K562 (cell line): ENCODE results near the gene ZNF628. TPM values are rescaled to one million over a fixed set of nuclear protein-coding genes. Genes with fewer than 3 reads are reported as not detected.

Source experiments
- ATAC-seq: fragments of 200-7000 bp; cut with Tn5 transposase; 3 replicates; pipeline ENCODE4 v1.9.1; 2020; ENCODE audit warnings: moderate library complexity
- BruUV-seq: library from RNA; stranded (reverse); fragments of 400-500 nt; replicated peaks from 2 replicates; lab custom pipeline; 2021; lab: Mats Ljungman, UMichigan
- CTCF ChIA-PET: fragments of 300-600 bp; formaldehyde crosslinking; extraction: SDS; loops from one replicate; lab custom pipeline; 2021; ENCODE audit warnings: low intra/inter-chr PET ratio; lab: Yijun Ruan, JAX
- POLR2A ChIA-PET: fragments of 300-600, 350-650 bp; sonication (Branson Sonifier 250); formaldehyde crosslinking; extraction: SDS; loops from one replicate; lab custom pipeline; 2021; ENCODE audit warnings: antibody characterized with exemption, inconsistent platforms; lab: Yijun Ruan, JAX
- DNase-seq, 4 experiments: peaks; one replicate each; pipeline versions ENCODE4 v3.0.0 to v3.0.0-alpha.2; 2011 to 2018; ENCODE audit warnings: low spot score in 3 of 4, mixed read lengths in 3 of 4; ENCODE audit errors: extremely low read depth in 1 of 4
- FAIRE-seq: peaks from 2 replicates; lab custom pipeline; 2011; peaks lifted over from hg19 to GRCh38; lab: Jason Lieb, UNC
- H2AFZ ChIP-seq: 2 replicates; pipeline ENCODE4 v1.6.0; 2011; ENCODE audit warnings: low read depth, low read length, control low read depth, inconsistent platforms
- H3K27ac ChIP-seq: fragments of 200-600 bp; 3 replicates; pipeline ENCODE4 v1.8.0; 2011; ENCODE audit warnings: low read depth, mild to moderate bottlenecking, control low read depth, inconsistent platforms, low read length, moderate library complexity, mixed read lengths; ENCODE audit errors: extremely low read depth
- H3K27me3 ChIP-seq, 2 experiments: fragments of 300-600 bp in 1 of 2; 2 replicates in 1 of 2; 3 replicates in 1 of 2; pipeline versions ENCODE4 v1.6.0 to v1.8.0; 2011; ENCODE audit warnings: inconsistent platforms in 2 of 2, low read length in 2 of 2, mild to moderate bottlenecking in 1 of 2, mixed read lengths in 1 of 2, moderate library complexity in 1 of 2; ENCODE audit not compliant: control insufficient read depth in 2 of 2, insufficient read depth in 2 of 2
- H3K36me3 ChIP-seq: fragments of 300-600 bp; 3 replicates; pipeline ENCODE4 v1.8.0; 2011; ENCODE audit warnings: mild to moderate bottlenecking, low read length, inconsistent platforms; ENCODE audit not compliant: control insufficient read depth, insufficient read depth
- H3K4me1 ChIP-seq, 2 experiments: fragments of 200-600 bp in 1 of 2; replicated peaks in 1 of 2; 2 replicates in 1 of 2; 3 replicates in 1 of 2; pipeline versions ENCODE4 v1.5.1 to v1.8.0; 2011; ENCODE audit warnings: inconsistent platforms in 2 of 2, low read length in 2 of 2, mild to moderate bottlenecking in 1 of 2, mixed read lengths in 1 of 2, moderate library complexity in 1 of 2; ENCODE audit not compliant: control insufficient read depth in 2 of 2, insufficient read depth in 2 of 2
- H3K4me2 ChIP-seq: 2 replicates; pipeline ENCODE4 v1.6.1; 2011; ENCODE audit warnings: low read length, control low read depth, inconsistent platforms, mixed read lengths; ENCODE audit not compliant: insufficient read depth
- H3K4me3 ChIP-seq: fragments of 200-600 bp; sonication (generic), shearing (Covaris generic); 2 replicates; pipeline ENCODE4 v1.5.1; 2016; ENCODE audit warnings: control low read depth, inconsistent platforms
- H3K79me2 ChIP-seq: fragments of 200-600 bp; 3 replicates; pipeline ENCODE4 v1.8.0; 2011; ENCODE audit warnings: low read length, inconsistent platforms; ENCODE audit not compliant: control insufficient read depth, insufficient read depth
- H3K9ac ChIP-seq, 2 experiments: 2 replicates each; pipeline versions ENCODE4 v1.6.0 to v1.6.1; 2011; ENCODE audit warnings: low read depth in 2 of 2, low read length in 2 of 2, control low read depth in 1 of 2, inconsistent platforms in 1 of 2, mild to moderate bottlenecking in 1 of 2, mixed read lengths in 1 of 2; ENCODE audit not compliant: insufficient read depth in 1 of 2
- H3K9me1 ChIP-seq: one replicate; pipeline ENCODE4 v1.6.0; 2011; ENCODE audit warnings: inconsistent platforms, mild to moderate bottlenecking, low read length, moderate library complexity; ENCODE audit not compliant: control insufficient read depth, insufficient read depth
- H3K9me3 ChIP-seq: replicated peaks from 2 replicates; pipeline ENCODE4 v1.5.1; 2011; ENCODE audit warnings: low read depth, low read length, inconsistent platforms; ENCODE audit not compliant: control insufficient read depth, insufficient read depth
- H4K20me1 ChIP-seq: replicated peaks from 2 replicates; pipeline ENCODE4 v1.6.1; 2011; ENCODE audit warnings: low read length, inconsistent platforms, mixed read lengths; ENCODE audit not compliant: control insufficient read depth, insufficient read depth
- BCOR ChIP-seq: fragments of 450-650 bp; IDR thresholded peaks from 2 replicates; pipeline ENCODE4 v1.6.1; 2016
- MAX ChIP-seq: sonication (generic); formaldehyde crosslinking; IDR thresholded peaks from 2 replicates; pipeline ENCODE4 v1.9.0; 2022; ENCODE audit warnings: mild to moderate bottlenecking, missing genetic modification reagents
- ZBTB7A ChIP-seq: IDR thresholded peaks from 2 replicates; pipeline ENCODE4 v1.6.1; 2011; ENCODE audit warnings: low read depth, mild to moderate bottlenecking, low read length, moderate library complexity, borderline replicate concordance; ENCODE audit not compliant: control insufficient read depth
- WGBS: fragments of 100-300 bp; shearing (Covaris generic); methylation state at CpG from one replicate; pipeline ENCODE4 v1.1.6; 2016; ENCODE audit warnings: low coverage, mixed read lengths; ENCODE audit not compliant: insufficient coverage; ENCODE audit errors: missing lambda C conversion rate; 5-methylcytosine and 5-hydroxymethylcytosine counted together
- in situ Hi-C: fragments of 300-500 bp; cut with MboI; formaldehyde crosslinking; loops from 4 replicates; pipeline ENCODE4 v1.15.0; 2018; ENCODE audit warnings: inconsistent platforms, mixed read lengths
- intact Hi-C: fragments of 100-400 bp; cut with micrococcal nuclease; formaldehyde crosslinking; loops from 2 replicates; pipeline ENCODE4 v1.14.2; 2022
- polyA plus RNA-seq, 8 experiments: library from polyadenylated mRNA; depleted of rRNA in 4 of 8; stranded (reverse) in 5 of 8; unstranded in 3 of 8; fragments of >200 nt; fragmentation: Nextera tagmentation in 2 of 8; fragmentation: Illumina TruSeq in 1 of 8; extraction: Ambion mirVana in 2 of 8; extraction: Trizol in 1 of 8; gene quantifications; 2 replicates each; pipeline versions ENCODE4 v1.2.1 to v1.2.3, GENCODE V29; 2011 to 2014; ENCODE audit warnings: inconsistent platforms in 1 of 8, missing spikeins in 1 of 8
- total RNA-seq, 7 experiments: library from RNA; depleted of rRNA in 6 of 7; stranded (reverse); fragments of >200 nt in 6 of 7; fragmentation: Illumina TruSeq in 2 of 7; extraction: Trizol in 2 of 7; gene quantifications; 2 replicates each; pipeline versions ENCODE4 v1.2.1 to v1.2.3, GENCODE V29; 2011 to 2021; ENCODE audit warnings: low replicate concordance in 1 of 7

ZNF628 gene
- total and polyA plus RNA-seq, 9 of the 15 experiments (the other 6 are each of a cell fraction or from before 2014, with no cell fraction given), result 0.13 to 13.6 (median 2.2) TPM; not detected in 3

- no peak for FAIRE-seq
- Histone ChIP-seq H3K36me3 (peaks cover 6% of the 10 kb centered on the region; the same call in 2 of the 3 replicates), H3K9me1 (no peaks in the 10 kb centered on the region), H3K4me2 (no peak overlapping the region), H3K27me3 (peaks cover 2 to 27% of the 10 kb centered on the region in 2 experiments), H4K20me1 (no peaks in the 10 kb centered on the region; the same call in 1 of the 2 replicates), H2AFZ (no peak overlapping the region), H3K79me2 (no peaks in the 10 kb centered on the region), H3K27ac (no peak overlapping the region), H3K4me3 (no peak overlapping the region), H3K9ac (no peak overlapping the region; a peak in 1 of 4 replicates), H3K9me3 (no peaks in the 10 kb centered on the region), H3K4me1 (peaks cover 3 to 60% of the 10 kb centered on the region in 2 experiments)
- WGBS, result 45% methylated on average over 12 of the region's 16 CpGs
- in situ Hi-C loops, result loop anchor here (25.0 kb wide), 1 partner anchor 787 kb away; the partner anchor contains the start of gene LILRB4
- CTCF ChIA-PET, result no interaction called here
- BruUV-seq, result no TSS peak
- intact Hi-C loops, result no loop called here
- ATAC-seq, result no peak
- no peak for DNase-seq
- peak; percentile 38; the same call in 1 of the 2 replicates for TF ChIP-seq ZBTB7A
- TF ChIP-seq BCOR, result no peak
- 0 out of 2 replicates have a peak, but pooled peaks have one; percentile 14 for TF ChIP-seq MAX (CRISPR knock-in tag)
- POLR2A ChIA-PET, result interaction anchor here (0.6 kb wide), 1 partner anchor 28 kb away, joined by 3 read pairs; no protein-coding TSS in a partner anchor
These were observed 26.9 kb upstream of the ZNF628 start for GRCh38 chr19:55449469-55449868.
